Mesenchymal stem cell (in vitro differentiated cells and primary cell): ENCODE results near the gene UBL7.

ENCODE experiments used
- DNase-seq: peaks from one replicate; pipeline ENCODE4 v3.0.0-alpha.2; 2013
- H2AFZ ChIP-seq: one replicate; pipeline ENCODE4 v1.6.1; 2013; ENCODE audit warnings: low read depth, mild to moderate bottlenecking, control low read depth, inconsistent platforms, low read length, moderate library complexity
- H2AK5ac ChIP-seq: 2 replicates; pipeline ENCODE4 v1.6.1; 2013; ENCODE audit warnings: low read length, moderate library complexity, mild to moderate bottlenecking, inconsistent platforms; ENCODE audit not compliant: severe bottlenecking
- H2BK120ac ChIP-seq: one replicate; pipeline ENCODE4 v1.6.1; 2013; ENCODE audit warnings: low read depth, mild to moderate bottlenecking, inconsistent platforms, low read length, moderate library complexity
- H2BK12ac ChIP-seq, 2 experiments: one replicate each; pipeline ENCODE4 v1.6.1; 2013; ENCODE audit warnings: inconsistent platforms in 2 of 2, low read length in 2 of 2, mild to moderate bottlenecking in 2 of 2, moderate library complexity in 2 of 2, control low read depth in 1 of 2
- H2BK15ac ChIP-seq: one replicate; pipeline ENCODE4 v1.6.1; 2013; ENCODE audit warnings: mild to moderate bottlenecking, low read depth, inconsistent platforms; ENCODE audit not compliant: poor library complexity, severe bottlenecking
- H2BK5ac ChIP-seq: 2 replicates; pipeline ENCODE4 v1.6.1; 2013; ENCODE audit warnings: low read depth, mild to moderate bottlenecking, low read length, control low read depth, inconsistent platforms; ENCODE audit not compliant: poor library complexity, severe bottlenecking
- H3K14ac ChIP-seq, 2 experiments: one replicate each; pipeline ENCODE4 v1.6.1; 2013; ENCODE audit warnings: inconsistent platforms in 2 of 2, low read length in 2 of 2, control low read depth in 1 of 2, mild to moderate bottlenecking in 1 of 2, moderate library complexity in 1 of 2
- H3K18ac ChIP-seq, 2 experiments: one replicate each; pipeline ENCODE4 v1.6.1; 2013; ENCODE audit warnings: inconsistent platforms in 2 of 2, low read length in 2 of 2, control low read depth in 1 of 2, low read depth in 1 of 2, mild to moderate bottlenecking in 1 of 2
- H3K23ac ChIP-seq, 2 experiments: one replicate each; pipeline ENCODE4 v1.6.1; 2013; ENCODE audit warnings: inconsistent platforms in 2 of 2, low read length in 2 of 2, mild to moderate bottlenecking in 2 of 2, moderate library complexity in 2 of 2, control low read depth in 1 of 2
- H3K27ac ChIP-seq: 2 replicates; pipeline ENCODE4 v1.5.1; 2013; ENCODE audit warnings: mild to moderate bottlenecking, moderate library complexity, low read length, control low read depth, inconsistent platforms; ENCODE audit not compliant: poor library complexity, severe bottlenecking
- H3K27me3 ChIP-seq, 2 experiments: 2 replicates each; pipeline versions ENCODE4 v1.6.1 to v1.7.0; 2013; ENCODE audit warnings: low read length in 2 of 2, mild to moderate bottlenecking in 2 of 2, moderate library complexity in 2 of 2, control low read depth in 1 of 2, inconsistent platforms in 1 of 2; ENCODE audit not compliant: control insufficient read depth in 1 of 2, insufficient read depth in 1 of 2
- H3K36me3 ChIP-seq, 2 experiments: 2 replicates each; pipeline versions ENCODE4 v1.6.1 to v1.7.0; 2013; ENCODE audit warnings: low read length in 2 of 2, control low read depth in 1 of 2, inconsistent platforms in 1 of 2, low read depth in 1 of 2, mild to moderate bottlenecking in 1 of 2; ENCODE audit not compliant: insufficient read depth in 2 of 2, control insufficient read depth in 1 of 2
- H3K4ac ChIP-seq, 2 experiments: one replicate each; pipeline ENCODE4 v1.6.1; 2013; ENCODE audit warnings: inconsistent platforms in 2 of 2, low read length in 2 of 2, mild to moderate bottlenecking in 2 of 2, moderate library complexity in 2 of 2, control low read depth in 1 of 2, low read depth in 1 of 2
- H3K4me1 ChIP-seq: 2 replicates; pipeline ENCODE4 v1.6.1; 2013; ENCODE audit warnings: low read depth, low read length, control low read depth; ENCODE audit not compliant: control insufficient read depth, insufficient read depth
- H3K4me2 ChIP-seq: 2 replicates; pipeline ENCODE4 v1.6.1; 2013; ENCODE audit warnings: low read length, mild to moderate bottlenecking, inconsistent platforms; ENCODE audit not compliant: poor library complexity, severe bottlenecking
- H3K4me3 ChIP-seq, 2 experiments: 2 replicates each; pipeline versions ENCODE4 v1.5.1 to v1.7.0; 2013; ENCODE audit warnings: low read length in 2 of 2, mild to moderate bottlenecking in 2 of 2, control low read depth in 1 of 2, low read depth in 1 of 2; ENCODE audit not compliant: insufficient read depth in 1 of 2
- H3K79me1 ChIP-seq: replicated peaks from 2 replicates; pipeline ENCODE4 v1.6.1; 2013; ENCODE audit warnings: mild to moderate bottlenecking, control low read depth, low read length, inconsistent platforms; ENCODE audit not compliant: poor library complexity, severe bottlenecking
- H3K9ac ChIP-seq: 2 replicates; pipeline ENCODE4 v1.7.0; 2013; ENCODE audit warnings: mild to moderate bottlenecking, low read length, moderate library complexity
- H3K9me3 ChIP-seq: 2 replicates; pipeline ENCODE4 v1.7.0; 2013; ENCODE audit warnings: mild to moderate bottlenecking, low read length; ENCODE audit not compliant: control insufficient read depth
- H4K8ac ChIP-seq: one replicate; pipeline ENCODE4 v1.6.1; 2013; ENCODE audit warnings: inconsistent platforms, mild to moderate bottlenecking, low read length, moderate library complexity
- H4K91ac ChIP-seq: one replicate; pipeline ENCODE4 v1.6.1; 2013; ENCODE audit warnings: mild to moderate bottlenecking, low read length, inconsistent platforms
- WGBS: methylation state at CpG from one replicate; pipeline ENCODE4 v1.1.7; 2013; ENCODE audit warnings: mixed read lengths; 5-methylcytosine and 5-hydroxymethylcytosine counted together

Gene UBL7

DNA sequence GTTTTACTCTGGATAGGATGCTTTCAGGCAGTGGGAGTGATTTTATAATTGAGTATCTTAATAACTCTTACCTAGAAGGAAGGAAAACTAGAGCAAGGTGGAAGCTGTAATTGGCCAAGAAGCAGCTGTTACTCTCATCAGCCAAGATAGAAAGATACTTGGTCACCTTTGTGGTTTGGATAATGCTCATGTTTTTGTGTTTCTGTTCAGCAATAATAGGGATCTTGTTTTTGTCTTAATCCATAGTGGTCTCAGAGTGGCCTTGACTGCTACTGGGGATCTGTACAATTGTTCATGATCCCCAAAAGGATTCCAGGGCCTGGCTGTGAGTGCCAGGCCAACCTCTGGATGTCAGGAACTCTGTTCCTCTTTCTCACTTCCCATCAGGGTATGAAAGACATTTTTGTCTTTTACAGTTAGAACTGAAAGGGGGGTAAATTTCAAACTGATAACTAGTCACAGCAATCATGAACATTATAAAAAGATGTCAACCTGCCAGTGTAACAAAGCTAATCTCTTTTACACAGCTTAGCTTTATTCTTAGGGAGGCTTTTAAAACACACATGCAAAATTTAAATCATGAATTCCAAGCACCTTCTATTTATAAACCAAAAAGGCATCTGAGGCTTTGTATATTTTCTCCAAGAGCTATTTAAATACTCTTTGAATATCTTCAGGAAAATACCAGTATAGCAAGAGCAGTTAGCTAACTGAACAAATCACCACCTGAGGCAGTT is 6.0 kb downstream of the UBL7 start:
- Histone ChIP-seq H3K4me2 (no peak overlapping the region), H3K27ac (no peak overlapping the region), H3K4me1 (peaks cover 3% of the 10 kb centered on the region), H2AFZ (no peak overlapping the region), H3K9me3 (no peaks in the 10 kb centered on the region), H3K14ac (no peak overlapping the region), H3K9ac (no peak overlapping the region), H3K27me3 (no peaks in the 10 kb centered on the region), H3K36me3 (peaks cover 33 to 75% of the 10 kb centered on the region in 2 experiments), H2BK12ac (no peak overlapping the region), H2BK120ac (no peak overlapping the region), H3K18ac (no peak overlapping the region), H3K4ac (no peak overlapping the region), H2AK5ac (no peak overlapping the region), H2BK5ac (no peak overlapping the region), H4K8ac (no peak overlapping the region), H2BK15ac (no peak overlapping the region), H3K79me1 (peaks cover 17% of the 10 kb centered on the region), H4K91ac (no peak overlapping the region), H3K4me3 (no peak overlapping the region), H3K23ac (no peak overlapping the region)
- DNase-seq = no peak

DNA sequence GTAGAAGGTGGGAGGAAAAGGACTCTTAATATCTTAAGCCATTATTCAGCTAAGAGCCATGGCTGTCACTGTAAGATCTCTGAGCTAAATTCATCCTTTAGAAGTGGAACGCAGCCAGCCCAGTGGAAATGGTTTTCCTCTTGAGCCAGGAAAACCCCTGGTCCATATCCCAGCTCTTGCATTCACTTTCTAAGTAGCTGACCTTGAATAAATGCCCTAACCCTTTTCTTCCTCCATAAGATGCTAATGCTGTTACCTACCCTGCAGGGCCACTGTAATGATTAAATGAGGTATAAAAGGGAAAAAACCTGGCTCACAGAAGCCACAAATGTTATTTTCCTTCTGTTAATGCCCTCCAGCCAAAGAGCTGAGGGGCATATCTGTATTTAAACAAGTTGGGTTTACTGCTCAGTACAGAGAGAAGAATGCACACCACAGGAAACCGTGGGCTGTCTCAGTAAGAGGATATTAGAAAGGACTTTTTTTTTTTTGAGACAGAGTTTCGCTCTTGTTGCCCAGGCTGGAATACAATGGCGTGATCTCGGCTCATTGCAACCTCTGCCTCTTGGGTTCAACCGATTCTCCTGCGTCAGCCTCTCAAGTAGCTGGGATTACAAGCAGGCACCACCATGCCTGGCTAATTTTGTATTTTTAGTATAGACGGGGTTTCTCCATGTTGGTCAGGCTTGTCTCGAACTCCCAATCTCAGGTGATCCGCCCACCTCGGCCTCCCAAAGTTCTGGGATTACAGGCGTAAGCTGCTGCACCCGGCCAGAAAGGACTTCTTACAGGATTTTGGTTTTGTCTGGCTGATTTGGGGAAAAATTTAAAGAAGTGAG is 6.8 kb downstream of the UBL7 start:
- Histone ChIP-seq H3K9ac (no peak overlapping the region), H4K8ac (no peak overlapping the region), H3K4me1 (no peaks in the 10 kb centered on the region), H3K36me3 (peaks cover 41 to 83% of the 10 kb centered on the region in 2 experiments), H2BK5ac (no peak overlapping the region), H3K9me3 (no peaks in the 10 kb centered on the region), H3K4ac (no peak overlapping the region), H3K4me3 (no peak overlapping the region), H2BK120ac (no peak overlapping the region), H3K4me2 (no peak overlapping the region), H2AFZ (no peak overlapping the region), H4K91ac (no peak overlapping the region), H3K79me1 (peaks cover 12% of the 10 kb centered on the region), H3K27ac (no peak overlapping the region), H2AK5ac (no peak overlapping the region), H3K27me3 (no peaks in the 10 kb centered on the region), H2BK12ac (no peak overlapping the region), H2BK15ac (no peak overlapping the region), H3K18ac (no peak overlapping the region), H3K23ac (no peak overlapping the region), H3K14ac (no peak overlapping the region)
- DNase-seq = no peak
- WGBS = 88% methylated on average over 13 of the region's 13 CpGs

DNA sequence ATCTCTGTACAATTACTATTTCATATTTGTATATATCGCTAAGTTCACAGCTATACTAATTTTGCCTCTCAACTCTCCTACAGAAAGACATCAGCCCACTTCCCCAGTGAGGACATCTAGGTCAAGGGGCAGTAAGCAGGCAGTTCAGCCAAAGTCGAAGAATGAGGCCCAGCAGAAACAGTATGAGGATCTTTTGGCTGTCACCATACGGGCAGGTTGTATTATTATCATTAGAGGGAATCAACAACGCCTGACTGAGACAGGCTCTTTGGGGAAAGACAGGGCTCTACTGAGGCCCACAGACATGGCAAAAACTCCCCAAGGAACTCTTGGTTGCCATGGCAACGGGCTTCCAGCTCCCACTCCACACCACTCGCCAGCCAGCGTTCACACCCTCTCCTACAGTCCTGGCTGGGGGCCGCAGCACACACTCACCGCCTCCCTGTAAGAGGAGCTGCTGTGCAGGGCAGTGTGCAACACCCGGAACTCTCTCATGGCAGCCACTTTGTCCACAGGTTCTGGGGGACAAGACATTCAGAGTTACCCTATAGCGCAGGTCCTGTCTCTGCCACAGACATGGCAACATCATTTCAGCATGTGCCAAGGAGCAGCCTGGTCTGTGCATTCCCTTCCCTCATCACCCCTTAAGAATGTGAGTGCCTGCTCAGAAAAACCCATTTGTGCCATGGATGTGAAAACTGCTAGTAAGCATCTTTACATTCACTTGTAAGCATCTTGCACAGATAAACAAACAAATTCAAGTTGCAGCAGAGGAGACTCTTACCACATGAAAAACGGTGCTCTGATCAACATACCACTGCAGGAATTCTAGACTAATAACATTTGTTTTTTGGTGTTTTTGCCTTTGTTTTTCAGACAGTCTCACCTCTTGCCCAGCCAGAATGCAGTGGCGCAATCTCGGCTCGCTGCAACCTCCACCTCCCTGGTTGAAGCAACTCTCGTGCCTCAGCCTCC is 8.8 kb downstream of the UBL7 start:
- Histone ChIP-seq H3K14ac (no peak overlapping the region), H3K27me3 (no peaks in the 10 kb centered on the region), H2BK15ac (no peak overlapping the region), H3K79me1 (peaks cover 6% of the 10 kb centered on the region), H3K27ac (no peak overlapping the region), H3K4me2 (no peak overlapping the region), H2AK5ac (no peak overlapping the region), H3K9me3 (no peaks in the 10 kb centered on the region), H3K4me3 (no peak overlapping the region), H2AFZ (no peak overlapping the region), H3K18ac (no peak overlapping the region), H3K36me3 (peaks cover 58 to 92% of the 10 kb centered on the region in 2 experiments), H4K91ac (no peak overlapping the region), H2BK120ac (no peak overlapping the region), H3K4ac (no peak overlapping the region), H4K8ac (no peak overlapping the region), H3K9ac (no peak overlapping the region), H2BK5ac (no peak overlapping the region), H2BK12ac (no peak overlapping the region), H3K4me1 (no peaks in the 10 kb centered on the region), H3K23ac (no peak overlapping the region)
- DNase-seq = no peak
- WGBS = 90% methylated on average over 16 of the region's 16 CpGs
